ENCODE results near the gene SHISAL2A.
A peak's percentile ranks its signal among the peaks of the same experiment; 100 is the strongest.

Gene SHISAL2A

DNA sequence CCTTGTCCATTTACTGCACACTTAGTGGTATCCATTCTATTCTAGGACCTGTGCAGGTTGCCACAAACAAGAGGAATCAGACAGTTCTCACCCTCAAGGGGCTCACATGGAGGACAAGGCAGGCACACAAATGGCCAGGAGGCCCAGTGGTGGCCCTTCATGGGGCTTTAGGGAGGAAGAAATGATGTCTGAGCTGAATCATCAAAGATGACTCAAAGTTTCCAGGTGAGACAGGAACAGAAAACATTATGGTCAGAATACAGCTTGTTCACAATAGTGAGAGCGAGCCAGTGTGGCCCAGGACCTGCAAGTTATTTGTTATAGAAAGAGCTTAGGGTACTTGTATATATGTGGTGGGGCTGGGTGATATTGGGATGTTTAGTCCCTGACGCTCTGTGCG is 26.4 kb downstream of the SHISAL2A start:
- DNase-seq: no peak

DNA sequence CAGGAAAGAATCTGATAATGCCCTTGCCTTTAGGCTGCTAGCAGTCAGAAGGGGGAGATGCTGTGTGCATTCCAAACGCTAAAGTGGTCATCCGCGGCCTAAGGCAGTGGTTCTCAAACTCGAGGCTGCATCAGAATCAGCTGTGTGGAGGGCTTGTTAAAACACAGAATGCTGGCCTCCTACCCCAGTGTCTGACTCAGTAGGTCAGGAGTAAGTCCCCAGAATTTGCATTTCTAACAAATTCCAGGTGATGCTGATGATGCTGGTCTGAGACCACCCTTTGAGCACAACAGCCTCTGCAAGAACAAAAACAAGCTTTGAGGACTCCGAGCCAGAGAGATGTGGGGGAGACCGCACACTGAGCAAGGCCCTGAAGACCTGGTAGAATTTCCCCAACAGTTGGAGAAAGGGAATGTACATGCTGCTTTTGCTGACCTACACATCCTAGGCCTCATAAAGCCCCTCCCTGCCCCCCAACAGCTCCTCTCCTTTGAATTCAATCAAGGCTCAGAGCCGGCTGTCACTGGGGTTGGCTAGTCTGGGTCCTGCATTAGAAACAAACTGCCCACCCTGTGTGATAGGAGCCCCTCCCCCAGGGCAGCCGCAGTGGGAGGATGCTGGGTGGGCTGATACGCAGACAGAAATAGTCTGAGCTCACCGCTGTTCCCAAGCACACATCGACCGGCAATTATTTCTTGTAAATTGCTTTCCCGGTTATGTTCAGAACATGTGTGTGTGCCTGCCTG is 27.1 kb downstream of the SHISAL2A start:
- DNase-seq: peak in 1 of 51 donors; percentile 6

DNA sequence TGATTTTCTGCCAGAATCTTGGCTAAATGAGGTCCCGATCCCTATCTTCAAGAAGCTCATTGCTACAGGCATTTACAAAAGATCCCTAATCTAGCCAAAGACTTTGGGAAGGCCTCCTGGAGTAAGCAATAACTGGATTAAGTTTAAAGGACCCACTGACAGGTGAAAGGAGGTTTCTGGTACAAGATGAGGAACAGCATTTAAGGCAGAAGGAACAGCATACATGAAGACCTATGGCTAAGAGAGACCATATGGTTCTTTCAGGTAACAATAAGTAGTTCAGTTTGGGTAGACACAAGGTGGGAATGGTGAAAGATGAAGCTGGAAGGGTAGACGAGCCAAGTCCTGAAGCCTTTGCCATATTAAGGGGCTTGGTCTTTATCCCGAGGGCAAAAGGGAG is 27.8 kb downstream of the SHISAL2A start:
- no peak for DNase-seq

GRCh38 chr1:52662645-52663313 is 29.8 kb downstream of the SHISAL2A start:
- peak in 4 of 51 donors; percentile 8 to 31 (median 14) for DNase-seq

GRCh38 chr1:52663716-52664115 is 30.7 kb downstream of the SHISAL2A start:
- DNase-seq: no peak

DNA sequence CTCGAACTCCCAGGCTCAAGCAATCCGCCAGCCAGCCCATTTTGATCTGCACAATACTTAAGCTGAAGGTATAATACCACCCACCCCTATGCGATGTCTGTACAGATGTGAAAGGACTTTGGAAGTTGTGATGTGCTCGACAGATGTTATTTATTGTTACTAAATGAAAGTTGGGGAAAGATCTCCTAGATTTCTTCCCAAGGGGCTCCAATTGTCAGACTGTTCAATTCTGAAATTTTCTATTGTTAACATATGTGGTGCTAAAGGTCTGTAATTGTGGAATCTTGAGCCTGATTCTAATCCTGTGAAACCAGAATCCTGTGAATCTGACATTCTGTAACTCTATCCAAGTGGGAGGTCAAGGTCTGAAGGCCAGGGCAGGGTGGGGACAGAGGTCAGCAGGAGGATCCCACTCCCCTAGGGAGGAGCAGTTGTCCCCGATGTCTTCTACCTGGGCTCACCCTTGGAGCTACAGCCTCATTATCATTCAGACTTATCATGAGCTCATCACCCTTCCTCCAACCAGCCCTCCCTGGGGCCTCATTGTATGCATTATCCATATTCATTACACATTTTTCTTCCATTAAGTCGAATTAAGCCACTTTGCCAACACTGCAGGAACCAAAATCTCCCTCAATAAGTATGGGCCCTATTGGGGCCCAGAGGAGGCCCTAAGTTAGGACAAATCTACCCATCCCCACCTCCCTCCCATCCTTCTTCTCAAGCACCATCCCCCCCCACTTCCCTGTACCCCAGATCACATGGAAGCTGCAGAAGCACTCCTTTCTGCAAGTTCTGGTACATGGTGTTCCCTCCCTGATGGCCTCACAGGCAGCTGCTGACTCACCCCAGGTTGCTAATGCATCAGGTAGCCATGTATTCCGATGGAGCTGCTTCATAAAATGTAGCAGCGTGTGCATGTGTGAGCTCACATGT is 32.3 kb downstream of the SHISAL2A start:
- DNase-seq: peak in 2 of 51 donors; percentile 10 to 22

DNA sequence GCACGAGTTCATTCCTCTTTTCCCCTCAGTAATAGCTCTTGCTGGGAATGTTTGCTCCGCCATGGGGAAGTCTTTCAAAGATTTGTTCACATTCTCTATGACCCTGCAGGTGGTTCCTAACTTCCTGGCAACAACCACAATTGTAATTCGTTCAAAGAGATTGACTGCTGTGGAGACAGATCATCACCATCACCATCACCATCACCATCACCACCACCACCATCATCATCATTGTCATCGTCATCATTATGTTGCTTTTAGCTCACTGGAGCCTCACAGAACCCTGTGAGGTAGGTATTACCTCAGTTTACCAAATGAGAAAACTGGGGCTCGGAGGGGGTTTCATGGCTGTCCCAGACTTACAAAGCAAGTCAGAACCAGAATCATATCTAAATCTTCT is 34.3 kb downstream of the SHISAL2A start:
- no peak for DNase-seq

GRCh38 chr1:52667984-52668383 is 35.0 kb downstream of the SHISAL2A start:
- DNase-seq: no peak

DNA sequence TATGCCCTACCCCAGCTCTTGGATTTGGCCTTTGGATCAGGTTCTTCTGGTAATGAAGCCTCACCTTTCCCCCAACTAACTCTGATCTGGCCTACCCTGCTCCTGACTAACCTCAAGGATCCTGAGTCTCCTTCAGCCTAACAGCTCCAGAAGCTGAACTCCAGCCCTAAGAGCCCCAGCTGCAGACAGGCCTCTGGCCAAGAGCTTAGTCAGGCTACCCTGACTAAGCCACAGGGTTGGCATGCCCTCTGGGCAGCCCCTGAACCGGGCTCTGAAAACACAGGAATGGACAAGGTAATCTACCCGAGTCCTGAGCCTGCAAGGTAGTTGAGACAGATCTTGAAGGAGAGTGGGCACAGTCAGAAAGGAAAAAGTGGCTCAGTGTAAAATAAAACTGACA is 35.7 kb downstream of the SHISAL2A start:
- no peak for DNase-seq

DNA sequence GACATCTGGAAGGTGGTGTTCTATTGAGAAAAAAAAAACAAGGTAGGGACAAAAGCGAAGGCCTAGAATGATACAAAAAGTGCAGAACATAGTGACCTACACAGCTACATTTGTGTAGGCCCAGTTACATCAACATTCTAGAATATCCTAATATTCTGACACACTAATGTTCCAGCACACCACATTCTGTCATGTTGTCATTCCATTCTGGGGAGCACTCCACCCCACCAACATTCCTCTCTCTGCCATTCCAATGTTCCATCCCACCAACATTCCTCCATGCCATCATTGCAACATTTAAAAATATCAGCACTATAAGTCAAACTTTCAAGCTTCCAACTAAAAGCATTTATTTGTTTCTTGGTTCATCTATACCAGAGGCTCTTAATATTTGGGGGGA is 36.7 kb downstream of the SHISAL2A start:
- no peak for DNase-seq

GRCh38 chr1:52670604-52671003 is 37.6 kb downstream of the SHISAL2A start:
- no peak for DNase-seq

DNA sequence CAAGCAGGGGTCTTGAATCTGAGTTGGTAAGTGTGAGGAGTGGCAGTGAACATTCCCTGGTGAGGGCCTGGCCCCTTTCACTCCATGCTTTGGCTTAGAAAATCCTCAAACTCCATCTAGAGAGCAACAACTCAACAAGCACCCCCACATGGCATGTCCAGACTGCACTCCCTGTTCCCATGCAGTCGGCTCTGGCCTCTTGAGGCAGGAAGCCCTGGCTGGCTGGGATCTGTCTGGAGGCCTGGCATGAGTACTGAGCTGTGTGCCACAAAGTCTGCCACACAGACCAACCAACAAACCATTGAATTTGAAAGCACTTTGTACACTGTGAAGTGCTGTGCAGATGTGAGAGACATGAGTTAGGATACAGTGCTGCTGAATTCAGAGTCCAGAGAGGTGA is 40.0 kb downstream of the SHISAL2A start:
- DNase-seq: peak in 4 of 51 donors; percentile 11 to 26 (median 21)

GRCh38 chr1:52673513-52673912 is 40.5 kb downstream of the SHISAL2A start:
- DNase-seq: no peak

DNA sequence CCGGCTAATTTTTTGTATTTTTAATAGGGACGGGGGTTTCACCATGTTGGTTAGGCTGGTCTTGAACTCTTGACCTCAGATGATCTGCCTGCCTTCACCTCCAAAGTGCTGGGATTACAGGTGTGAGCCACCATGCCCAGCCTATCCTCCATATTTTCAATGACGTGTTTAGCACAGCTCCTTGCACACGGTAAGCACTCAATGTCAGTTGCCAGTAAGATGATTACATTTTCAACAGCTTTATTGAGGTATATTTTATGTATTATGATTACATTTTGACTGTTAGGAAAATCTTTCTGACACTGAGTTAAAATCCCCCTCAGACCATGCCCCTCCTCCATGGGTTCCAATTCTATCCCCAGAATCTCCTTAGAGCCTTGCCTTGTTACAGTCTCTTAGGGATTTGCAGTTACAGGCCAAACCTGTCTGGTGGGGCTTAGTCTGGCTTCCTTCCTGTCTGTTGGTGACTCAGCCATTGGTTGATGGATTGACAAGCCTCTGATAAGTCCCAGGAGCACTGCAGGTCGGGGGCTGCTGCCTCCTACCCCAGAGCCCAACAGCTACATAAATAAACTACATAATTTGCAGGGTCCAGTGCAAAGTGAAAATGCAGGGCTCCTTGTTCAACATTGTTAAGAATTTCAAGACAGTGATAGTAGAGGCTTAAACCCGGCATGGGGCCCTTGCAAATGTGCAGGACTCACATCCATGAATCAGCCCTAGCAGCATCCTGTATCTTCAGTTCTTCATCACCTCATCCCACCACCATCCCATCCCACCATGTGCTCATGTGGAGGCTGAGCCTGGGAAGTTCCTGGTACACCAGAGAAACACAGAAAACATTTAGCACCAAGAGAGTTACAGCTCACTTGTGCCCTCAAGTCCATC is 41.8 kb downstream of the SHISAL2A start:
- no peak for DNase-seq

GRCh38 chr1:52676249-52676903 is 43.4 kb downstream of the SHISAL2A start:
- DNase-seq: peak in 23 of 51 donors; percentile 3 to 41 (median 15)

DNA sequence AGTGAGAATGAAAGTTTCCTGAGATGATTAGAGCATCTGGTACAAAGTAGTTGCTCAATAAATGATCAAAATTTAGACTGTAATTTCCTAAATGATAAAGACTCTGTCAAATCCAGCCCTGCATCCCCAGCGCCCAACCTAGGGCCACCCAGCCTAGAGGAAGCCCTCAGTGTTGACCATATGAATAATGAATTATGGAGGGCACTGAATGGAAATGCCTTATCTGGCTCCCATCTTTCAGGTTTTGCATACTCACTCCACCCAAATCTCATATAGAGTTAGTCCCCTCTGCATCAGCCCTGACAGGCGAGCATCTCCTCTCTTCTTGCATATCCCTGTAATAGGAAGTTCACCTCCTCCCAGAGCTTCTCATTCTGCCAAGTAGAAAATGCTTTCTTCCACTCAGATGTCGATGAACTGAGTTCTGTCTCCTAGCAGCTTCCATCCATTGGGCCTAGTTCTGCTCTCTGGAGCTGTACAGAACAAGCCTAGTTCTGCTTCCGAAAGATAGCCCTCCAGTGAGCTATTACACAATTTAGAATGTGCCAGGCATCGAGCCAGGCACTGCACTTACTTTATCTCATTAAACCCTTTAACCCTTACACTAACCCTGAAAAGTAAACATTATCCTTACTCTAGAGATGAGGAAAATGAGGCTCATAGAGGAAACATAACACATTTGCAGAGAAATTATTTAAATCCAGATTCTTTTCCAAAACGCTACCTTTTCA is 44.3 kb downstream of the SHISAL2A start:
- no peak for DNase-seq

GRCh38 chr1:52679048-52679447 is 46.1 kb downstream of the SHISAL2A start:
- no peak for DNase-seq

GRCh38 chr1:52679498-52679897 is 46.5 kb downstream of the SHISAL2A start:
- DNase-seq: no peak

- no peak for DNase-seq
These were observed 47.4 kb downstream of the SHISAL2A start for GRCh38 chr1:52680353-52680752.

DNA sequence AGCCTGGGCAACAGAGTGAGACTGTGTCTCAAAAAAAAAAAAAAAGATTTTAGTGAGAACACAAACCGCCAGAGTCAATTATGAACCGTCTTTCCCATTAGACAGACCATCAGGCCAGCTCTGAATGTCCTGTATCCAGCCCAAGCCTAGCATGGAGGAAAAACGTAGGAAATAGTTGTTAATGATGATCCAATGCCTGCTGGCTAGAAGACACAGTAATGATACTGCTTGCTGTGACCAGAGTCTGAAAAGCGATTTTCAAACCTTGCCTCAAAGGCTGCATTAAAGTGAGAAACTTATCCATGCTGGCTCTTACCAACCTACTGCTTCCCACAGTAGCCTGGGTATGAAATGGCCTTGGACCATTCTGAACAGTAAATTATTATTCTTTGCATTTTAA is 48.2 kb downstream of the SHISAL2A start:
- DNase-seq: no peak
